Measurements from ENCODE around the gene PHF20.
A peak's percentile ranks its signal among the peaks of the same experiment; 100 is the strongest.
"Not testable (repeated sequence)": the region's sequence is repeated elsewhere in the genome, so short reads cannot be mapped to it uniquely, and the experiment has no call there.

Gene PHF20

GRCh38 chr20:35838205-35838604, 66.4 kb downstream of the PHF20 start:
- DNase-seq (ENCODE audit: low read depth in 2 of 2): no peak

- no peak for DNase-seq (ENCODE audit: low read depth in 2 of 2)
Observed at GRCh38 chr20:35839904-35840303, 68.1 kb downstream of the PHF20 start.

GRCh38 chr20:35840421-35840820, 68.6 kb downstream of the PHF20 start:
- no peak for DNase-seq (ENCODE audit: low read depth in 2 of 2)

GRCh38 chr20:35842361-35842760, 70.5 kb downstream of the PHF20 start:
- no peak for DNase-seq (ENCODE audit: low read depth in 2 of 2)

- not testable (repeated sequence) for DNase-seq (ENCODE audit: low read depth in 2 of 2)
Observed at GRCh38 chr20:35843894-35844293, 72.1 kb downstream of the PHF20 start.

GRCh38 chr20:35845561-35845960, 73.7 kb downstream of the PHF20 start:
- DNase-seq (ENCODE audit: low read depth in 2 of 2): no peak

GRCh38 chr20:35849706-35850105, 77.9 kb downstream of the PHF20 start:
- DNase-seq (ENCODE audit: low read depth in 2 of 2): no peak

- not testable (repeated sequence) for DNase-seq (ENCODE audit: low read depth in 2 of 2)
Observed at GRCh38 chr20:35851659-35852058, 79.8 kb downstream of the PHF20 start.

GRCh38 chr20:35854713-35855348, 83.0 kb downstream of the PHF20 start:
- no peak for DNase-seq (ENCODE audit: low read depth in 2 of 2)

- not testable (repeated sequence) for DNase-seq (ENCODE audit: low read depth in 2 of 2)
Observed at GRCh38 chr20:35855641-35856040, 83.8 kb downstream of the PHF20 start.

GRCh38 chr20:35856866-35857265, 85.1 kb downstream of the PHF20 start:
- no peak for DNase-seq (ENCODE audit: low read depth in 2 of 2)

- DNase-seq (ENCODE audit: low read depth in 2 of 2): peak; percentile 29 to 35
Observed at GRCh38 chr20:35866418-35867202, 94.8 kb downstream of the PHF20 start.

GRCh38 chr20:35870541-35871258, 98.9 kb downstream of the PHF20 start:
- no peak for DNase-seq (ENCODE audit: low read depth in 2 of 2)

GRCh38 chr20:35871259-35871771, 99.5 kb downstream of the PHF20 start:
- DNase-seq (ENCODE audit: low read depth in 2 of 2): no peak

- DNase-seq (ENCODE audit: low read depth in 2 of 2): no peak
Observed at GRCh38 chr20:35876033-35876320, 104.2 kb downstream of the PHF20 start.

- DNase-seq (ENCODE audit: low read depth in 2 of 2): no peak
Observed at GRCh38 chr20:35877611-35878010, 105.8 kb downstream of the PHF20 start.

GRCh38 chr20:35878113-35878625, 106.4 kb downstream of the PHF20 start:
- no peak for DNase-seq (ENCODE audit: low read depth in 2 of 2)

- DNase-seq (ENCODE audit: low read depth in 2 of 2): no peak
Observed at GRCh38 chr20:35881676-35882075, 109.9 kb downstream of the PHF20 start.

- not testable (repeated sequence) for DNase-seq (ENCODE audit: low read depth in 2 of 2)
Observed at GRCh38 chr20:35882427-35883161, 110.8 kb downstream of the PHF20 start.

- DNase-seq (ENCODE audit: low read depth in 2 of 2): no peak
Observed at GRCh38 chr20:35883336-35883777, 111.5 kb downstream of the PHF20 start.

GRCh38 chr20:35883778-35884540, 112.1 kb downstream of the PHF20 start:
- peak; percentile 97 for DNase-seq (ENCODE audit: low read depth in 2 of 2)

All from fibroblast of skin of left quadriceps (primary cell).